Mesenchymal stem cell (in vitro differentiated cells and primary cell): ENCODE measurements around the gene PIANP. TPM values are rescaled to one million over a fixed set of nuclear protein-coding genes. Genes with fewer than 3 reads are reported as not detected.

Source experiments
- DNase-seq: peaks from one replicate; pipeline ENCODE4 v3.0.0-alpha.2; 2013
- H2AFZ ChIP-seq: one replicate; pipeline ENCODE4 v1.6.1; 2013; ENCODE audit warnings: low read depth, mild to moderate bottlenecking, control low read depth, inconsistent platforms, low read length, moderate library complexity
- H2AK5ac ChIP-seq: 2 replicates; pipeline ENCODE4 v1.6.1; 2013; ENCODE audit warnings: low read length, moderate library complexity, mild to moderate bottlenecking, inconsistent platforms; ENCODE audit not compliant: severe bottlenecking
- H2BK120ac ChIP-seq: one replicate; pipeline ENCODE4 v1.6.1; 2013; ENCODE audit warnings: low read depth, mild to moderate bottlenecking, inconsistent platforms, low read length, moderate library complexity
- H2BK12ac ChIP-seq, 2 experiments: one replicate each; pipeline ENCODE4 v1.6.1; 2013; ENCODE audit warnings: inconsistent platforms in 2 of 2, low read length in 2 of 2, mild to moderate bottlenecking in 2 of 2, moderate library complexity in 2 of 2, control low read depth in 1 of 2
- H2BK15ac ChIP-seq: one replicate; pipeline ENCODE4 v1.6.1; 2013; ENCODE audit warnings: mild to moderate bottlenecking, low read depth, inconsistent platforms; ENCODE audit not compliant: poor library complexity, severe bottlenecking
- H2BK5ac ChIP-seq: 2 replicates; pipeline ENCODE4 v1.6.1; 2013; ENCODE audit warnings: low read depth, mild to moderate bottlenecking, low read length, control low read depth, inconsistent platforms; ENCODE audit not compliant: poor library complexity, severe bottlenecking
- H3K14ac ChIP-seq, 2 experiments: one replicate each; pipeline ENCODE4 v1.6.1; 2013; ENCODE audit warnings: inconsistent platforms in 2 of 2, low read length in 2 of 2, control low read depth in 1 of 2, mild to moderate bottlenecking in 1 of 2, moderate library complexity in 1 of 2
- H3K18ac ChIP-seq, 2 experiments: one replicate each; pipeline ENCODE4 v1.6.1; 2013; ENCODE audit warnings: inconsistent platforms in 2 of 2, low read length in 2 of 2, control low read depth in 1 of 2, low read depth in 1 of 2, mild to moderate bottlenecking in 1 of 2
- H3K23ac ChIP-seq, 2 experiments: one replicate each; pipeline ENCODE4 v1.6.1; 2013; ENCODE audit warnings: inconsistent platforms in 2 of 2, low read length in 2 of 2, mild to moderate bottlenecking in 2 of 2, moderate library complexity in 2 of 2, control low read depth in 1 of 2
- H3K27ac ChIP-seq: 2 replicates; pipeline ENCODE4 v1.5.1; 2013; ENCODE audit warnings: mild to moderate bottlenecking, moderate library complexity, low read length, control low read depth, inconsistent platforms; ENCODE audit not compliant: poor library complexity, severe bottlenecking
- H3K27me3 ChIP-seq, 2 experiments: 2 replicates each; pipeline versions ENCODE4 v1.6.1 to v1.7.0; 2013; ENCODE audit warnings: low read length in 2 of 2, mild to moderate bottlenecking in 2 of 2, moderate library complexity in 2 of 2, control low read depth in 1 of 2, inconsistent platforms in 1 of 2; ENCODE audit not compliant: control insufficient read depth in 1 of 2, insufficient read depth in 1 of 2
- H3K36me3 ChIP-seq, 2 experiments: 2 replicates each; pipeline versions ENCODE4 v1.6.1 to v1.7.0; 2013; ENCODE audit warnings: low read length in 2 of 2, control low read depth in 1 of 2, inconsistent platforms in 1 of 2, low read depth in 1 of 2, mild to moderate bottlenecking in 1 of 2; ENCODE audit not compliant: insufficient read depth in 2 of 2, control insufficient read depth in 1 of 2
- H3K4ac ChIP-seq, 2 experiments: one replicate each; pipeline ENCODE4 v1.6.1; 2013; ENCODE audit warnings: inconsistent platforms in 2 of 2, low read length in 2 of 2, mild to moderate bottlenecking in 2 of 2, moderate library complexity in 2 of 2, control low read depth in 1 of 2, low read depth in 1 of 2
- H3K4me1 ChIP-seq: 2 replicates; pipeline ENCODE4 v1.6.1; 2013; ENCODE audit warnings: low read depth, low read length, control low read depth; ENCODE audit not compliant: control insufficient read depth, insufficient read depth
- H3K4me2 ChIP-seq: 2 replicates; pipeline ENCODE4 v1.6.1; 2013; ENCODE audit warnings: low read length, mild to moderate bottlenecking, inconsistent platforms; ENCODE audit not compliant: poor library complexity, severe bottlenecking
- H3K4me3 ChIP-seq, 2 experiments: 2 replicates each; pipeline versions ENCODE4 v1.5.1 to v1.7.0; 2013; ENCODE audit warnings: low read length in 2 of 2, mild to moderate bottlenecking in 2 of 2, control low read depth in 1 of 2, low read depth in 1 of 2; ENCODE audit not compliant: insufficient read depth in 1 of 2
- H3K79me1 ChIP-seq: replicated peaks from 2 replicates; pipeline ENCODE4 v1.6.1; 2013; ENCODE audit warnings: mild to moderate bottlenecking, control low read depth, low read length, inconsistent platforms; ENCODE audit not compliant: poor library complexity, severe bottlenecking
- H3K9ac ChIP-seq: 2 replicates; pipeline ENCODE4 v1.7.0; 2013; ENCODE audit warnings: mild to moderate bottlenecking, low read length, moderate library complexity
- H3K9me3 ChIP-seq: 2 replicates; pipeline ENCODE4 v1.7.0; 2013; ENCODE audit warnings: mild to moderate bottlenecking, low read length; ENCODE audit not compliant: control insufficient read depth
- H4K8ac ChIP-seq: one replicate; pipeline ENCODE4 v1.6.1; 2013; ENCODE audit warnings: inconsistent platforms, mild to moderate bottlenecking, low read length, moderate library complexity
- H4K91ac ChIP-seq: one replicate; pipeline ENCODE4 v1.6.1; 2013; ENCODE audit warnings: mild to moderate bottlenecking, low read length, inconsistent platforms
- WGBS: methylation state at CpG from one replicate; pipeline ENCODE4 v1.1.7; 2013; ENCODE audit warnings: mixed read lengths; 5-methylcytosine and 5-hydroxymethylcytosine counted together
- polyA plus RNA-seq, 2 experiments: library from polyadenylated mRNA; stranded (reverse); fragments of 200-250 nt; gene quantifications; one replicate each; pipeline ENCODE4 v1.2.3, GENCODE V29; 2013

The PIANP gene
- polyA plus RNA-seq (2013, experiment 1 of 2): 1.3 TPM
- polyA plus RNA-seq (2013, experiment 2 of 2): 1.3 TPM

- Histone ChIP-seq H3K4me1 (peaks cover 26% of the 10 kb centered on the region), H3K4ac (peak within 1 kb of the TSS in 1 of 2 experiments; percentile 7), H4K91ac (no peak within 1 kb of the TSS), H3K4me2 (peak within 1 kb of the TSS; percentile 86), H2BK12ac (peak within 1 kb of the TSS in 1 of 2 experiments; percentile 49), H2BK120ac (peak within 1 kb of the TSS; percentile 35), H2BK5ac (no peak within 1 kb of the TSS), H2BK15ac (peak within 1 kb of the TSS; percentile 57), H3K9ac (peak within 1 kb of the TSS; percentile 73), H3K18ac (peak within 1 kb of the TSS; percentile 43 to 52), H3K79me1 (no peaks in the 10 kb centered on the region), H2AFZ (peak within 1 kb of the TSS; percentile 36), H3K27ac (no peak within 1 kb of the TSS), H4K8ac (no peak within 1 kb of the TSS), H3K9me3 (no peaks in the 10 kb centered on the region), H3K23ac (peak within 1 kb of the TSS in 1 of 2 experiments; percentile 70), H3K4me3 (peak within 1 kb of the TSS; percentile 74 to 79), H3K14ac (peak within 1 kb of the TSS in 1 of 2 experiments; percentile 63), H3K27me3 (peaks cover 11 to 51% of the 10 kb centered on the region in 2 experiments), H2AK5ac (peak within 1 kb of the TSS; percentile 67), H3K36me3 (peaks cover 0 to 21% of the 10 kb centered on the region in 2 experiments)
- WGBS: under 1% methylated on average over 17 of the region's 43 CpGs
- peak; percentile 40 for DNase-seq
Measured at GRCh38 chr12:6700646-6701051, at the start of gene PIANP. Gene PIANP (minus strand): TSS chr12:6700815. CDS start chr12:6698061, 2,754 bp downstream.

DNA sequence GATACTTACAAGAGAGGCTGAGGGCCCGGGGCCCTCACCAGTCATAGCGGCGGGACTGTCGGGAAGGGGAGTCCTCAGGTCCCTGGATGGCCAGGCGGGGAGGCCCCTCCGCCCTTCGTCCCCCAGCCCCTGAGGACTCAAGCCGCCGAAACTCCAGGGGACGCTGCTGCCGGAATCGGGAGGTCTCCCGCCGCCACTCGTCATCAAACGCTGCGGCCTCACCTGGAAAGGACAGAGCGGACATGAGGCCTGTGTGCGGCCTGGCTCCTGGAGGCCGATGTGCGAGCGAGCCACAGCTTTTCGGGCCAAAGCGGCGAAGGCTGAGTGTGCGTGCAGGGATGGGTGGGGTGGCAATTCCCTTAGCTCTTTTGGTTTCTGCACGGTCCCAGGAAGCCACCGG, 48.1 kb upstream of the PIANP start:
- H2BK15ac ChIP-seq: no peak overlapping the region
- DNase-seq: no peak
- no peaks in the 10 kb centered on the region for H3K9me3 ChIP-seq
- no peak overlapping the region for H2BK5ac ChIP-seq
- H3K4me1 ChIP-seq: peaks cover 4% of the 10 kb centered on the region
- H4K91ac ChIP-seq: peak overlapping the region; percentile 58
- peaks cover 24% of the 10 kb centered on the region for H3K79me1 ChIP-seq
- H2BK12ac ChIP-seq: no peak overlapping the region
- H3K9ac ChIP-seq: no peak overlapping the region
- no peaks in the 10 kb centered on the region for H3K27me3 ChIP-seq
- WGBS: 96% methylated on average over 27 of the region's 28 CpGs
- H3K4ac ChIP-seq: no peak overlapping the region
- H2AK5ac ChIP-seq: no peak overlapping the region
- no peak overlapping the region for H3K18ac ChIP-seq
- no peak overlapping the region for H3K27ac ChIP-seq
- peaks cover 66 to 71% of the 10 kb centered on the region in 2 experiments for H3K36me3 ChIP-seq
- no peak overlapping the region for H3K14ac ChIP-seq
- H2BK120ac ChIP-seq: no peak overlapping the region
- H2AFZ ChIP-seq: no peak overlapping the region
- no peak overlapping the region for H3K4me2 ChIP-seq
- H3K23ac ChIP-seq: no peak overlapping the region
- H3K4me3 ChIP-seq: no peak overlapping the region
- no peak overlapping the region for H4K8ac ChIP-seq

DNA sequence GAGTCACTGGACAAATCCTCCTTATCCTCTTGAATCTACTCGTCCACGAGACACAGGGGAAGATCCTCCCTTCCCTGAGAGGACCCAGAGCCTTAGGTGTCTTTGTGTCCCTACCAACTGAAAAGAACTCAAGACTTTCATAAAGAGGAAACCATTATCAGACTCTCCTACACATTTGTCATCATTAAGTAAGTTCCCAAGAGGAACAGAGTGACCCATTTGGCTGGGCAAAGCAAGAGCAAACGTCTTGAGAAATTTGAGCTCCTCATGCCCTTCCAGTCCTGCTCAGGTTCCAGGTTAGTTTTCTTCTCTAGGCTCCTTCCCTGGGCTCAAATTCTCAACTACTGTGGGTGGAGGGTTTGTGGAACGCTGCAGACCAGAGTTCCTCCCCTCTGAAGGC, 46.6 kb upstream of the PIANP start:
- H2BK5ac ChIP-seq: no peak overlapping the region
- DNase-seq: no peak
- H2BK15ac ChIP-seq: no peak overlapping the region
- 93% methylated on average over 4 of the region's 4 CpGs for WGBS
- no peak overlapping the region for H2AK5ac ChIP-seq
- H2BK12ac ChIP-seq: no peak overlapping the region
- H2BK120ac ChIP-seq: no peak overlapping the region
- H3K36me3 ChIP-seq: peaks cover 66 to 71% of the 10 kb centered on the region in 2 experiments
- no peak overlapping the region for H3K27ac ChIP-seq
- H3K14ac ChIP-seq: no peak overlapping the region
- no peak overlapping the region for H4K8ac ChIP-seq
- H3K4me1 ChIP-seq: peaks cover 4% of the 10 kb centered on the region
- H3K23ac ChIP-seq: no peak overlapping the region
- no peak overlapping the region for H3K4ac ChIP-seq
- H4K91ac ChIP-seq: no peak overlapping the region
- peak overlapping the region; percentile 6 for H3K9ac ChIP-seq
- H3K4me3 ChIP-seq: no peak overlapping the region
- H3K4me2 ChIP-seq: no peak overlapping the region
- H3K79me1 ChIP-seq: peaks cover 24% of the 10 kb centered on the region
- H2AFZ ChIP-seq: no peak overlapping the region
- H3K18ac ChIP-seq: no peak overlapping the region
- no peaks in the 10 kb centered on the region for H3K9me3 ChIP-seq
- H3K27me3 ChIP-seq: no peaks in the 10 kb centered on the region

DNA sequence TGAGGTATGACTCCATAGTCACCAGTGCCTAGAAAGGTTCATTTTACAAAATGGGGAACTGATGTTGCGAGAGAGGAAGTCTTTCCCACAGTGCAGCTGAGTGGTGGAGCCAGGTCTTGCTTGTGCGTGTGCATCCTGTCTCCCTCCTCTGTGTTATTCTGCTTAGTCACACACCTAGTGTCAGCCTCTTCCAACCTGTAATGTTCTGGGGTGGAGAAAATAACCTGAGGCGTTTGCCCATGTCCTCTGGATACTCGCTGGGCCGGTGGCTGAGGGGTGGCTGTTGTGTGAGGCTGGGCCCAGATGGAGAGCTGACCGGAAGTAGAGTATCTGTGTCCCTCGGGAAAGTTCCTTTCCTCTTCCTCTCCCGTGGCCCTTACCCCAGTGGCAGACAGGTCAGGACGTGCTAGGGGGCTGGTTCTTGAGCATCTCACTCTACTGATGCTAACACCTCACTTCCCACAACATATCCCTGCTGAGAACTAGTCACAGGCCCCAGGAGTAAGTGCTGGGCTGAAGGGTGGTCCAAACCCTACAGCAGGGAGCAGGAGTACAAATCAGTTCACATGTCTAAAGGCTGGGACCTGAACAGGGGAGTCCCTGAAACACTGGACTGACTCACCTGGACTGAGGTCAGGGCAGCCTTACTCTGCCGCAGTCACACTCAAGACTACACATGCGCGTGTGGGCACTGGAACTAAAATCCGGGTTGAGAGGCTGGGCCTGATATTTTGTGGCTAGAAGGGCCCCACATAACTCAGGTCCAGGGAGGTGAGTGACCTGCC, 45.3 kb upstream of the PIANP start:
- Histone ChIP-seq H4K8ac (no peak overlapping the region), H3K27me3 (no peaks in the 10 kb centered on the region), H2BK5ac (no peak overlapping the region), H3K18ac (no peak overlapping the region), H3K14ac (no peak overlapping the region), H3K9me3 (no peaks in the 10 kb centered on the region), H3K27ac (no peak overlapping the region), H3K4me2 (no peak overlapping the region), H2AFZ (no peak overlapping the region), H3K4me1 (no peaks in the 10 kb centered on the region), H3K9ac (peak overlapping the region; percentile 11), H3K4me3 (no peak overlapping the region), H4K91ac (no peak overlapping the region), H3K36me3 (peaks cover 57 to 60% of the 10 kb centered on the region in 2 experiments), H2BK12ac (no peak overlapping the region), H2BK15ac (no peak overlapping the region), H2AK5ac (no peak overlapping the region), H3K23ac (no peak overlapping the region), H3K79me1 (peaks cover 24% of the 10 kb centered on the region), H2BK120ac (no peak overlapping the region), H3K4ac (no peak overlapping the region)
- DNase-seq: no peak
- WGBS: 93% methylated on average over 12 of the region's 13 CpGs
